DOHH2 (cell line): ENCODE results near the gene AKT1S1.
A peak's percentile ranks its signal among the peaks of the same experiment; 100 is the strongest.

Experiments used
- H3F3A ChIP-seq: fragments of 200-600 bp; sonication (generic), shearing (Covaris generic); 2 replicates; pipeline ENCODE4 v1.6.0; 2016; ENCODE audit warnings: antibody characterized with exemption, mild to moderate bottlenecking; ENCODE audit not compliant: control insufficient read depth, insufficient read depth
- H3K27ac ChIP-seq: fragments of 200-600 bp; sonication (generic); 2 replicates; pipeline ENCODE4 v1.5.1; 2014; ENCODE audit warnings: low read depth, mild to moderate bottlenecking, low read length, moderate library complexity
- H3K27me3 ChIP-seq: fragments of 200-600 bp; sonication (generic); 2 replicates; pipeline ENCODE4 v1.6.1; 2014; ENCODE audit warnings: mild to moderate bottlenecking, low read length, mixed read lengths; ENCODE audit not compliant: control insufficient read depth
- H3K36me3 ChIP-seq: fragments of 200-600 bp; sonication (generic); 2 replicates; pipeline ENCODE4 v1.6.1; 2014; ENCODE audit warnings: mild to moderate bottlenecking, low read length, moderate library complexity, mixed read lengths; ENCODE audit not compliant: control insufficient read depth
- H3K4me1 ChIP-seq: fragments of 200-600 bp; sonication (generic); 2 replicates; pipeline ENCODE4 v1.6.1; 2014; ENCODE audit warnings: mild to moderate bottlenecking, low read length, mixed read lengths; ENCODE audit not compliant: control insufficient read depth
- H3K4me2 ChIP-seq: fragments of 200-600 bp; sonication (generic); 2 replicates; pipeline ENCODE4 v1.6.0; 2014; ENCODE audit warnings: mild to moderate bottlenecking, low read length, moderate library complexity
- H3K4me3 ChIP-seq: fragments of 200-600 bp; sonication (generic); 2 replicates; pipeline ENCODE4 v1.5.1; 2014; ENCODE audit warnings: mild to moderate bottlenecking, low read length, mixed read lengths
- H3K79me2 ChIP-seq: fragments of 200-600 bp; sonication (generic); 2 replicates; pipeline ENCODE4 v1.6.1; 2014; ENCODE audit warnings: mild to moderate bottlenecking, low read length, mixed read lengths; ENCODE audit not compliant: control insufficient read depth
- H3K9me2 ChIP-seq: fragments of 200-600 bp; sonication (generic); replicated peaks from 2 replicates; pipeline ENCODE4 v1.6.1; 2014; ENCODE audit warnings: mild to moderate bottlenecking, low read length, mixed read lengths; ENCODE audit not compliant: control insufficient read depth
- H3K9me3 ChIP-seq: fragments of 200-600 bp; sonication (generic); 2 replicates; pipeline ENCODE4 v1.6.1; 2014; ENCODE audit warnings: antibody characterized with exemption, low read length, mixed read lengths; ENCODE audit not compliant: control insufficient read depth, insufficient read depth
- H4K20me1 ChIP-seq: fragments of 200-600 bp; sonication (generic); 2 replicates; pipeline ENCODE4 v1.6.0; 2014; ENCODE audit warnings: low read depth, mild to moderate bottlenecking, antibody characterized with exemption, low read length, moderate library complexity; ENCODE audit not compliant: control insufficient read depth, insufficient read depth
- CTCF ChIP-seq: fragments of 200-600 bp; sonication (generic); IDR thresholded peaks from one replicate; pipeline ENCODE4 v1.5.1; 2014; ENCODE audit warnings: antibody characterized with exemption, mild to moderate bottlenecking, low read depth, low read length; ENCODE audit not compliant: poor library complexity, severe bottlenecking
- EZH2phosphoT487 ChIP-seq: fragments of 200-600 bp; sonication (generic); IDR thresholded peaks from 2 replicates; pipeline ENCODE4 v1.6.1; 2017; ENCODE audit warnings: borderline replicate concordance, mild to moderate bottlenecking, antibody characterized with exemption, low read length, moderate library complexity, mixed read lengths

The AKT1S1 gene

GRCh38 chr19:49866933-49867782, 10.0 kb downstream of the AKT1S1 start, which contains the start of gene PNKP:
Gene PNKP, minus strand, starts transcription at chr19:49867576. Its CDS starts 372 bp downstream, at chr19:49867204.
- no peaks in the 10 kb centered on the region for H3K9me3 ChIP-seq
- H3K9me2 ChIP-seq = no peaks in the 10 kb centered on the region
- TF ChIP-seq CTCF (peak; percentile 27), EZH2phosphoT487 (no peak)
- peak within 1 kb of the TSS; percentile 91 for H3K27ac ChIP-seq
- 0 out of 2 replicates have a peak, but pooled peaks cover 10% of the 10 kb centered on the region for H4K20me1 ChIP-seq
- peaks cover 41% of the 10 kb centered on the region for H3K36me3 ChIP-seq
- peak within 1 kb of the TSS; percentile 89 for H3K4me3 ChIP-seq
- H3F3A ChIP-seq = peaks cover 11% of the 10 kb centered on the region
- peaks cover 53% of the 10 kb centered on the region for H3K79me2 ChIP-seq
- no peaks in the 10 kb centered on the region for H3K27me3 ChIP-seq
- H3K4me2 ChIP-seq = peak within 1 kb of the TSS; percentile 98
- peaks cover 48% of the 10 kb centered on the region for H3K4me1 ChIP-seq

- Histone ChIP-seq H3K27ac (no peak overlapping the region), H3K79me2 (peaks cover 43% of the 10 kb centered on the region), H3K4me1 (peaks cover 37% of the 10 kb centered on the region), H3K27me3 (no peaks in the 10 kb centered on the region), H4K20me1 (0 out of 2 replicates have a peak, but pooled peaks cover 10% of the 10 kb centered on the region), H3K4me2 (peak overlapping the region; percentile 98; the same call in 1 of the 2 replicates), H3K4me3 (peak overlapping the region; percentile 89; the same call in 1 of the 2 replicates), H3K36me3 (peaks cover 55% of the 10 kb centered on the region), H3K9me2 (no peaks in the 10 kb centered on the region), H3K9me3 (no peaks in the 10 kb centered on the region), H3F3A (peaks cover 11% of the 10 kb centered on the region)
- no peak for TF ChIP-seq EZH2phosphoT487
- TF ChIP-seq CTCF = no peak
Observed at GRCh38 chr19:49864890-49865289, 12.3 kb downstream of the AKT1S1 start.

- Histone ChIP-seq H3K27ac (no peak overlapping the region), H3K36me3 (peaks cover 62% of the 10 kb centered on the region), H3F3A (peaks cover 11% of the 10 kb centered on the region), H3K79me2 (peaks cover 43% of the 10 kb centered on the region), H4K20me1 (0 out of 2 replicates have a peak, but pooled peaks cover 10% of the 10 kb centered on the region), H3K4me3 (no peak overlapping the region), H3K27me3 (no peaks in the 10 kb centered on the region), H3K4me2 (no peak overlapping the region), H3K9me2 (no peaks in the 10 kb centered on the region), H3K9me3 (no peaks in the 10 kb centered on the region), H3K4me1 (peaks cover 34% of the 10 kb centered on the region)
- TF ChIP-seq EZH2phosphoT487 (no peak), CTCF (no peak)
Observed at GRCh38 chr19:49863935-49864320, 13.2 kb downstream of the AKT1S1 start.
